SK-N-MC (cell line): Measurements from ENCODE around the gene INS.

ENCODE experiments used
- EZH2 ChIP-seq: fragments of 200-600 bp; sonication (generic); IDR thresholded peaks from one replicate; pipeline ENCODE4 v1.6.1; 2017; ENCODE audit warnings: antibody characterized with exemption
- FOXP2 ChIP-seq: optimal IDR thresholded peaks from 2 replicates; pipeline ENCODE3; 2011; ENCODE audit warnings: mild to moderate bottlenecking, moderate library complexity; ENCODE audit not compliant: insufficient read depth; ENCODE audit errors: extremely low read length, control extremely low read depth
- POLR2AphosphoS5 ChIP-seq: IDR thresholded peaks from 2 replicates; pipeline ENCODE4 v1.6.1; 2012; ENCODE audit warnings: mild to moderate bottlenecking, low read depth, low read length, borderline replicate concordance

DNA sequence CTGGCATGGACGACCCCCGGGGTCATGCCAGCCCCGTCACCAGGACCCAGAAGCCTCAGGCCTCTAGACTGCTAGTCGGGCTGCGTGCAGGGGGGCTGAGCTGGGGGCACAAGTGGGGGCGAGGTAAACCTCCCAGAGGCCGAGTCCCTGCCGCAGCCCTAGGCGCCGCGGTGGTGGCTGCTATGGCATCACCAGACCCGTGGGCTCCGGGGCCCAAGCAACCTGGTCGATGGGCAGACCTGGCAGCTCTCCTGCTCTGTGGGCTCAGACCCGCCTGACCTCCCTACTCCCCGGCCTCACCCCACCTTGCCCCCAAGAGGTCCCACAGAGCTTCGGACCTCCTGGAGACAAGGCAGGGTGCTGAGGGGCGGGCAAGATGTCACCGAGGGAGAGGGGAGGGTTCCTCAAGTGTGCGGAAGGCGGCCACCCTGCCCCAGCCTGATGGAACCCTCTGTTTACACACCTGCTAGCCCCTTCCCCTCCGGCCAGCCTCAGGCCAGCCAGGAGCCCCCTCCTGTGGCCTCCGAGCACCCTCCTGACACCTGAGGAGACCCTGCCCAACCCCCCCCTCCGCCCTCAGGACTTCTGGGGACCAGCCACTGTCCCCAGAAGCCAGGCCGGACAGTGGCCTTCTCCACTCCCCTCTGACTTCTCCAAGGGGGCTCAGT lies 31.2 kb downstream of the INS start:
- TF ChIP-seq POLR2AphosphoS5 (no peak), EZH2 (no peak), FOXP2 (no peak)
